HCT116 (cell line): ENCODE results near the gene E2F6.
A peak's percentile ranks its signal among the peaks of the same experiment; 100 is the strongest.

Experiments used
- CEBPB ChIP-seq: IDR thresholded peaks from 2 replicates; pipeline ENCODE4 v1.6.1; 2012; ENCODE audit warnings: low read depth
- EZH2 ChIP-seq: fragments of 200-600 bp; sonication (generic); IDR thresholded peaks from 2 replicates; pipeline ENCODE4 v1.6.1; 2017; ENCODE audit warnings: antibody characterized with exemption, mixed run types
- JUND ChIP-seq: IDR thresholded peaks from 2 replicates; pipeline ENCODE4 v1.6.1; 2012
- POLR2A ChIP-seq: IDR thresholded peaks from 2 replicates; pipeline ENCODE4 v1.7.0; 2011; ENCODE audit warnings: borderline replicate concordance; ENCODE audit not compliant: insufficient read depth, insufficient read length; ENCODE audit errors: extremely low read depth
- POLR2AphosphoS5 ChIP-seq: IDR thresholded peaks from 2 replicates; pipeline ENCODE4 v1.6.1; 2011; ENCODE audit warnings: mild to moderate bottlenecking, low read depth, low read length, moderate library complexity
- RAD21 ChIP-seq: IDR thresholded peaks from 2 replicates; pipeline ENCODE4 v1.6.1; 2012; ENCODE audit warnings: low read depth, mild to moderate bottlenecking
- SP1 ChIP-seq: IDR thresholded peaks from 2 replicates; pipeline ENCODE4 v1.6.1; 2012; ENCODE audit warnings: low read depth
- SRF ChIP-seq: IDR thresholded peaks from 2 replicates; pipeline ENCODE4 v1.6.1; 2012; ENCODE audit warnings: low read depth
- TF ChIP-seq, protein P1 (sequence below), 3 experiments: fragments of 200-600 bp in 1 of 3; sonication (generic) in 1 of 3; IDR thresholded peaks in 2 of 3; conservative IDR thresholded peaks in 1 of 3; 2 replicates each; pipeline ENCODE4 v1.5.1; 2012 to 2017; ENCODE audit warnings: low read depth in 2 of 3, low read length in 2 of 3, antibody characterized with exemption in 1 of 3, borderline replicate concordance in 1 of 3, control low read depth in 1 of 3, mild to moderate bottlenecking in 1 of 3, mixed read lengths in 1 of 3, mixed run types in 1 of 3, moderate library complexity in 1 of 3; ENCODE audit not compliant: insufficient read depth in 1 of 3

DNA sequence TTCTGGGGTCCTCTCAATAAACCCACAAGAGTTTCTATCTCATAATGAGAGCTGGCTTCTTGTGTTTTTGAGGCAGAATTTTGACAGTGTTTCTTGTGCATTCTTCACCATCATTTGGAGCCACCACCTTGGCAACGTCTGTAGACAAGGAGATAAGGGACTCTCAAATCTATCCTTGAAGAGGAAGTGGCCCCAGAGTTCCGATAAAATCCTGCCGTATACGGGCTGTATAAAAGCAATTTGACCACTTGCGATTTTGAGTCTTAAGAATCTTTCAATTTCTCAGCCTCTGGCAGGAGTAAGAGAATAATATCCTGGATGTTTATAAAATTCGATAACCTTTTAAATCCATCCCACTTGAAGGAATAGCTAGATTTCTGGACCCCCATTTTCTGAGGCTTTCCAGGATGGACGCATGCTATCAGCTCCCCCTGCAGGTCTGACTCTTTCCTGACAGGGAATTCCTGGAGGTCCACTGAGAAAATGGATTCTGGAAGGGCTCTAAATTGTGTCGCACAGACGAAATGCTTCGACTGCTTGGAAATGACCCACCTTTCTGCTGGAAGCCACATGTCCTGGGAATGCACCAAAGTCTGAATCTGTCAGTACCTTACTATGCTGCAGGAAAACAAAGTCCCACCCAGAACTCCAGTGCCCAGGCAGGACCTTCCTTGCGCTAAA, 54.1 kb downstream of the E2F6 start:
- TF ChIP-seq POLR2A (no peak), CEBPB (no peak), EZH2 (no peak), SP1 (no peak), SRF (no peak), RAD21 (peak; percentile 95), POLR2AphosphoS5 (no peak), JUND (no peak)
- TF ChIP-seq, protein P1, sequence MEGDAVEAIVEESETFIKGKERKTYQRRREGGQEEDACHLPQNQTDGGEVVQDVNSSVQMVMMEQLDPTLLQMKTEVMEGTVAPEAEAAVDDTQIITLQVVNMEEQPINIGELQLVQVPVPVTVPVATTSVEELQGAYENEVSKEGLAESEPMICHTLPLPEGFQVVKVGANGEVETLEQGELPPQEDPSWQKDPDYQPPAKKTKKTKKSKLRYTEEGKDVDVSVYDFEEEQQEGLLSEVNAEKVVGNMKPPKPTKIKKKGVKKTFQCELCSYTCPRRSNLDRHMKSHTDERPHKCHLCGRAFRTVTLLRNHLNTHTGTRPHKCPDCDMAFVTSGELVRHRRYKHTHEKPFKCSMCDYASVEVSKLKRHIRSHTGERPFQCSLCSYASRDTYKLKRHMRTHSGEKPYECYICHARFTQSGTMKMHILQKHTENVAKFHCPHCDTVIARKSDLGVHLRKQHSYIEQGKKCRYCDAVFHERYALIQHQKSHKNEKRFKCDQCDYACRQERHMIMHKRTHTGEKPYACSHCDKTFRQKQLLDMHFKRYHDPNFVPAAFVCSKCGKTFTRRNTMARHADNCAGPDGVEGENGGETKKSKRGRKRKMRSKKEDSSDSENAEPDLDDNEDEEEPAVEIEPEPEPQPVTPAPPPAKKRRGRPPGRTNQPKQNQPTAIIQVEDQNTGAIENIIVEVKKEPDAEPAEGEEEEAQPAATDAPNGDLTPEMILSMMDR (IDR thresholded peaks at IDR 0.05 in 2 of 3, conservative IDR thresholded peaks at IDR 0.05 in 1 of 3; ENCODE audit: borderline replicate concordance in 1 of 3, insufficient read depth in 1 of 3, low read depth in 2 of 3, low read length in 2 of 3) = peak; percentile 82 to 87 (median 83)
